Left ventricle myocardium superior (tissue), 1 donor: ENCODE results near the gene PRDX6. TPM values are rescaled to one million over a fixed set of nuclear protein-coding genes. Genes with fewer than 3 reads are reported as not detected.

Source experiments
- ATAC-seq: fragments of 200-7000 bp; cut with Tn5 transposase; one replicate; pipeline ENCODE4 v1.9.1; 2020; ENCODE audit warnings: mild to moderate bottlenecking, moderate library complexity
- DNase-seq: peaks from one replicate; pipeline ENCODE4 v3.0.0-alpha.2; 2020
- intact Hi-C: fragments of 100-400 bp; cut with micrococcal nuclease; formaldehyde crosslinking; loops from one replicate; pipeline ENCODE4 v1.11.0; 2022
- long read RNA-seq: library from polyadenylated mRNA; unstranded; transcript quantifications from one replicate; pipeline ENCODE4 v2.0.0, GENCODE V29; 2021
- total RNA-seq: library from RNA; stranded (reverse); fragmentation: NEBNext Ultra II Directional; extraction: Animal tissue kit (Norgen Biotek cat#: 25700); gene quantifications from one replicate; pipeline ENCODE4 v1.2.1, GENCODE V29; 2021
- donor health status: DM: no; HTN: yes; CAD: no; lungs with severe emphysema.

The PRDX6 gene, protein sequence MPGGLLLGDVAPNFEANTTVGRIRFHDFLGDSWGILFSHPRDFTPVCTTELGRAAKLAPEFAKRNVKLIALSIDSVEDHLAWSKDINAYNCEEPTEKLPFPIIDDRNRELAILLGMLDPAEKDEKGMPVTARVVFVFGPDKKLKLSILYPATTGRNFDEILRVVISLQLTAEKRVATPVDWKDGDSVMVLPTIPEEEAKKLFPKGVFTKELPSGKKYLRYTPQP
- total RNA-seq, result 529 TPM
- long read RNA-seq, transcript PRDX6-203 (4 exons, 859 nt), result minor isoform, 12 of 833 reads
- long read RNA-seq, transcript PRDX6-201 (5 exons, 1,751 nt), result major isoform, 775 of 833 reads
- long read RNA-seq, partial matches to known transcripts, result 15 of 833 reads
- long read RNA-seq, other reads (novel, unspliced or antisense), result 31 of 833 reads

DNA sequence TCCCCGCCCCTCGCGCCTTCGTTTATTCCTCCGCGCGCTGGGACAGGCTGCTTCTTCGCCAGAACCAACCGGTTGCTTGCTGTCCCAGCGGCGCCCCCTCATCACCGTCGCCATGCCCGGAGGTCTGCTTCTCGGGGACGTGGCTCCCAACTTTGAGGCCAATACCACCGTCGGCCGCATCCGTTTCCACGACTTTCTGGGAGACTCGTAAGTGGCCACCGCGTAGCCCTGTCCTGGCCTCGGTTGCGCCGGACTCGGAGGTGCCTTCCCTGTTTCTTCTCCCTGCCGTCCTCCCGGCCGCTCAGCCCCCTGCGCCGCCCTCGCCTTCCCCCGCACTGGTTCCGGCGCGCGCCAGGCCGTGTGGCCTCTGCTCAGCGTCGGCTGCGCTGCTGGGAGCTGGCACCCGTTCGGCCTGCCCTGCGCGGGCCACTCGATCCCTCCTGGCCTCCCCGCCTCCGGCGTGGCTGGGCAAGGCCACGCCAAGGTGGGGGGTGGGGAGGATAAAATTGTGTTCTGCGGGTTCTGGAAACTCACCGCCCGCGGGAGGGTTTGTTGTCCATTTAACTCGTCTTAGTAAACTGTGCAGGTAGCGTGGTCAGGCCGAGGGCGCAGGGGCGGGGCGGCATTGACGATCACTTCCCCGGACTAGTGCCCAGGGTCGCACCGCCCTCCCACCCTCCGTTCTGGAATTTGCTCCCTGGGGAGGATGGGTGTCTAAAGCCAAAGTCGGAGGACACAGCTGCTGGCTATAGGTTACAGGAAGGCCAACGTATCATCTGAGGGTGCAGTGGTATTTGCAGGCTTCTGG, at the start of gene PRDX6:
Gene PRDX6 (plus strand): TSS at position 50 of the 808 bp plus-strand sequence. CDS start 63 bp downstream, at position 113.
- DNase-seq (peak; percentile 78), ATAC-seq (peak; percentile 67)
- intact Hi-C loops, result no loop called here

- ATAC-seq (peak; percentile 98), DNase-seq (peak; percentile 90)
- intact Hi-C loops, result loop anchor here (5.0 to 10.0 kb wide), 2 partner anchors 285 to 398 kb away; partner anchors contain the start of gene KLHL20
Measured at GRCh38 chr1:173429471-173430402, 47.4 kb upstream of the PRDX6 start.

GRCh38 chr1:173430677-173431303, 46.3 kb upstream of the PRDX6 start:
- DNase-seq (no peak), ATAC-seq (no peak)
- intact Hi-C loops, result loop anchor here (5.0 to 10.0 kb wide), 2 partner anchors 284 to 397 kb away; partner anchors contain the start of gene KLHL20

- DNase-seq (peak; percentile 89), ATAC-seq (peak; percentile 82)
- intact Hi-C loops, result loop anchor here (5.0 to 10.0 kb wide), 2 partner anchors 283 to 396 kb away; partner anchors contain the start of gene KLHL20
Measured at GRCh38 chr1:173431304-173432045, 45.7 kb upstream of the PRDX6 start.

DNA sequence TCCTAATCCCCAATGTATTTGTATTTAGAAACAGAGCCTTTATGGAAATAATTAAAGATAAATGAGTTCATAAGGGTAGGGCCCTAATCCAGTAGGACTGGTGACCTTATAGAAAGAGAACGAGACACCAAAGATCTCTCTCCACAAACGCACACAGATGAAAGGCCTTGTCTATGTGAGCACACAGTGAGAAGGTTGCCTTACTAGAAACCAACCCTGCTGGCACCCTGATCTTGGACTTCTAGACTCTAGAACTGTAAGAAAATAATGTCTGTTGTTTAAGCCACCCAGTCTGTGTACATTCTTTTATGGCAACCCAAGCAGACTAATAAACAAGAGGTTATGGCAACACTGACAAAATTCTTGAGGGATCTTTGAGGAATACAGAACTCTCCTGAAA, 44.8 kb upstream of the PRDX6 start:
- ATAC-seq (no peak), DNase-seq (no peak)
- intact Hi-C loops, result loop anchor here (5.0 to 10.0 kb wide), 2 partner anchors 282 to 395 kb away; partner anchors contain the start of gene KLHL20

DNA sequence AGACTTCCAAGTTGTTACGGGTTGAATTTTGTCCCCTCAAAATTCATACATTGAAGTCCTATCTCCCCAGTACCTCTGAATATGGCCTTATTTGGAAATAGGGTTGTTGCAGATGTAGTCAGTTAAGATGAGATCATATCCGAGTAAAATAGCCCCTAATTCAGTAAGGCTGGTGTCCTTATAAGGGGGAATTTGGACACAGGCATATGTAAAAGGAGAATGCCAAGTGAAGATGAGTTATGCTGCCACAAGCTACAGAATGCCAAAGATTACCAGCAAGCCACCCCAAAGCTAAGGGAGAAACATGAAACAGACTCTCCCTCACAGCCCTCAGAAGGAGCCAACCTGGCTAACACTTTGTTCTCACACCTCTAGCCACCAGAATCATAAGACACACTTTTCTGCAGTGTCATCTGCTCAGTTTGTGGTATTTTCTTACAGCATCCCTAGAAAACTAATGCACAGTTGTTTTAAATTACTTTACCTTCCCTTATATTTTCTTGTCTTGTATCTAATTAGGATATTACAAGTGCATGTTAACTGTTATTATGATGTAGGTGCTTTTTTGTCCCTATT, 43.3 kb upstream of the PRDX6 start:
- no peak for ATAC-seq
- intact Hi-C loops, result loop anchor here (5.0 to 10.0 kb wide), 2 partner anchors 281 to 393 kb away; partner anchors contain the start of gene KLHL20
- no peak for DNase-seq

DNA sequence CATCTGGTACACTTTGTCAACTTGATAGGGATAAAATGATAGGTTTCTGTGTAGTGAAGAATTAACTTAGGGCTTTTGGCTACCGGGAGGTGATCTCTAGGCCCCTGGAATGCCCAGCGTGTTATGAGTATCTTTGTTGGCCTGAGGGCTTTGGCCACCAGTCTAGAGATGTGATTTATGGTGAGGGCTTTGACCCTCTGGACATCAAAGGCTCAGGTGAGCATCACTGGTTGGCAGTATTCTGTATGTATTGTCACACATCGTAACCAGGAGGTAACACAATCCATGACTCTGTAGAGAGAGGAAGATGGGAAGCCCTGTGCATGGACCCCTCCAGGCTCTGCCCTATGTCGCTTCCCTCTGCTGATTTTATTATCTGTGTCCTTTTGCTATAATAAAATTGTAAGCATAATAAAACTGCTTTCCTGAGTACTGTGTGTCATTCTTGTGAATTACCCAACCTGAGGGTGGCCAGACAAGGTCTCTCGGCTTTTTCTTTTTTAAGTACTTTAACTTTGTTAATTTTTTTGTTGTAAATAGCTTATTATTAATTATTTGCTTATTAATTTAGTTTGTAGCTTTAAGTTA, 40.2 kb upstream of the PRDX6 start:
- ATAC-seq (no peak), DNase-seq (no peak)
- intact Hi-C loops, result loop anchor here (10.0 kb wide), 1 partner anchor 278 kb away; the partner anchor contains the start of gene KLHL20

DNA sequence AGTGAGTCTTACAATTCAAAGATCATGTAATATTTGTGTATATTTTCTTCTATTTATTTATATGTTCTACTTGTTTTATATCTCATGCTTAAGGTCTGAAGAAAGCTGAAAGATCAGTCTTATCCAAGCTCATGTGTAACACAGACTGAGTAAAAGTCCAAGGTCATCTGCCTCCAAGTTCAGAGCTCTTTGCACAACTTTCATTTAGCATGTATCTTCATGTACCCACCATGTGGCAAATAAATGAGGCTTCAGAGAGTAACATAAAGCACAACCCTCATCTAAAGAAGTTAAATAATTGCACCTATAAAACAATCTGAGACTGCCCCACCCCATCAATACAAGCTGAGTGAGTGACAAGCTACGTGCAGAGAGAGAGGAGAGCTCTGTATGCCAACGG, 38.5 kb upstream of the PRDX6 start:
- no peak for ATAC-seq
- intact Hi-C loops, result loop anchor here (10.0 kb wide), 1 partner anchor 276 kb away; the partner anchor contains the start of gene KLHL20
- no peak for DNase-seq

DNA sequence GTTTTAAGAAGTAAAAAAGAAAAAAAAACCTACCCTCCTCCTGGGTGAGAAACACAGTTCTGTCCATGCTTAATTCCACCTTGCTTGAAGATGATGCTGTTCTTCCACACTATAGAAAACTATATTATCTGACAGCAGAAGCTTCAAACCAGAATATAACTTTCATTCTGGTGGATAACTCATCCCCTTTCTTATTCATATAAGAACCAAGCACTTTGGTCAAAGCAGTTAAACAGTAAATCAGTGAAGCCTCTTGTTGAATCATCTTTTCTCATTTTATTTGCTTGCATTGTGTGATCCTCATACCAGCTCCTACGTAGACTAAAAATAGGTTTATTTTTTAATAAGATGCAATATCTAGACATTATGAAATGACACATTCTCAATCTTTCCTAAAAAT, 36.7 kb upstream of the PRDX6 start:
- DNase-seq, result no peak
- no peak for ATAC-seq
- intact Hi-C loops, result no loop called here

GRCh38 chr1:173444757-173445156, 32.4 kb upstream of the PRDX6 start:
- intact Hi-C loops, result no loop called here
- no peak for ATAC-seq
- DNase-seq, result no peak

- no peak for ATAC-seq
- no peak for DNase-seq
- intact Hi-C loops, result no loop called here
Measured at GRCh38 chr1:173445164-173445563, 32.0 kb upstream of the PRDX6 start.

GRCh38 chr1:173445656-173446055, 31.5 kb upstream of the PRDX6 start:
- DNase-seq (no peak), ATAC-seq (peak; percentile 72)
- intact Hi-C loops, result no loop called here

- intact Hi-C loops, result no loop called here
- DNase-seq, result no peak
- ATAC-seq, result no peak
Measured at GRCh38 chr1:173447224-173447623, 29.9 kb upstream of the PRDX6 start.

- DNase-seq (no peak), ATAC-seq (no peak)
- intact Hi-C loops, result no loop called here
Measured at GRCh38 chr1:173448945-173449344, 28.2 kb upstream of the PRDX6 start.

GRCh38 chr1:173451981-173452380, 25.2 kb upstream of the PRDX6 start:
- DNase-seq, result peak; percentile 39
- intact Hi-C loops, result no loop called here
- ATAC-seq, result peak; percentile 93

- intact Hi-C loops, result no loop called here
- DNase-seq (no peak), ATAC-seq (no peak)
Measured at GRCh38 chr1:173453982-173454381, 23.2 kb upstream of the PRDX6 start.

- ATAC-seq (no peak), DNase-seq (no peak)
- intact Hi-C loops, result no loop called here
Measured at GRCh38 chr1:173454966-173455524, 22.1 kb upstream of the PRDX6 start.
